GM21390 (cell line): ENCODE measurements around the gene SRC.

Experiments used
- ATAC-seq: cut with Tn5 transposase; IDR thresholded peaks from one replicate; pipeline ENCODE4 v1.9.1; 2021; ENCODE audit not compliant: unreplicated experiment

SRC gene

GRCh38 chr20:37447688-37448087 lies 101.7 kb downstream of the SRC start:
- no peak for ATAC-seq

GRCh38 chr20:37449276-37449675 lies 103.3 kb downstream of the SRC start:
- ATAC-seq = no peak

DNA sequence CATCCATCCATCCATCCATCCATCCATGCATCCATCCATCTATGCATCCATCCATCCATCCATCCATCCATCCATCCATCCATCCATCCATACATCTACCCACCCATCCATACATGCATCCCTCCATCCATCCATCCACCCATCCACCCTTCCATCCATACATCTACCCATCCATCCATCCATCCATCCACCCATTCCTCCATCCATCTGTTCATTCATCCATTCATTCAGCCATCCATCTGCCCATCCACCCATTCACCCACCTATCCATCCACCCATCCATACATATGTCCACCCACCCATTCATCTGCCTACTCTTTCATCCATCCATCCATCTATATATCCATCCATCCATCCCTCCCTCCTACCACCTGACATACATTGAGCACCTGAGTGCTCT lies 104.4 kb downstream of the SRC start:
- no peak for ATAC-seq

GRCh38 chr20:37451616-37452015 lies 105.7 kb downstream of the SRC start:
- no peak for ATAC-seq

GRCh38 chr20:37452236-37452635 lies 106.3 kb downstream of the SRC start:
- ATAC-seq = no peak

GRCh38 chr20:37453288-37453687 lies 107.3 kb downstream of the SRC start:
- no peak for ATAC-seq

- no peak for ATAC-seq
Measured at GRCh38 chr20:37453836-37454235, 107.9 kb downstream of the SRC start.

- ATAC-seq = no peak
Measured at GRCh38 chr20:37454636-37455385, 108.9 kb downstream of the SRC start.
